ENCODE data around the gene ZNF460. TPM values are rescaled to one million over a fixed set of nuclear protein-coding genes. Genes with fewer than 3 reads are reported as not detected.

The ZNF460 gene
- total RNA-seq, 1 donor from 2014 or later: 30.3 TPM

- no peak overlapping the region for H3K4me3 ChIP-seq (ENCODE audit: low read depth, low read length)
- no peak for TF ChIP-seq CTCF (conservative IDR thresholded peaks at IDR 0.05; ENCODE audit: low read depth, low read length)
- no peak for DNase-seq (ENCODE audit: low read depth)
Observed at GRCh38 chr19:57293719-57294118, 13.4 kb downstream of the ZNF460 start.

- H3K4me3 ChIP-seq (ENCODE audit: low read depth, low read length): no peak overlapping the region
- TF ChIP-seq CTCF (conservative IDR thresholded peaks at IDR 0.05; ENCODE audit: low read depth, low read length): no peak
- peak; percentile 43 for DNase-seq (ENCODE audit: low read depth)
Observed at GRCh38 chr19:57302020-57302465, 21.8 kb downstream of the ZNF460 start.

- H3K4me3 ChIP-seq (ENCODE audit: low read depth, low read length): no peak overlapping the region
- no peak for DNase-seq (ENCODE audit: low read depth)
- TF ChIP-seq CTCF (conservative IDR thresholded peaks at IDR 0.05; ENCODE audit: low read depth, low read length): no peak
Observed at GRCh38 chr19:57302727-57303401, 22.6 kb downstream of the ZNF460 start.

- no peak overlapping the region for H3K4me3 ChIP-seq (ENCODE audit: low read depth, low read length)
- no peak for DNase-seq (ENCODE audit: low read depth)
- TF ChIP-seq CTCF (conservative IDR thresholded peaks at IDR 0.05; ENCODE audit: low read depth, low read length): no peak
Observed at GRCh38 chr19:57305056-57305455, 24.8 kb downstream of the ZNF460 start.

- no peak for TF ChIP-seq CTCF (conservative IDR thresholded peaks at IDR 0.05; ENCODE audit: low read depth, low read length)
- no peak overlapping the region for H3K4me3 ChIP-seq (ENCODE audit: low read depth, low read length)
- DNase-seq (ENCODE audit: low read depth): no peak
Observed at GRCh38 chr19:57308514-57308913, 28.2 kb downstream of the ZNF460 start.

GRCh38 chr19:57310792-57311191 is 30.5 kb downstream of the ZNF460 start:
- H3K4me3 ChIP-seq (ENCODE audit: low read depth, low read length): no peak overlapping the region
- DNase-seq (ENCODE audit: low read depth): no peak
- no peak for TF ChIP-seq CTCF (conservative IDR thresholded peaks at IDR 0.05; ENCODE audit: low read depth, low read length)

GRCh38 chr19:57314146-57314545 is 33.9 kb downstream of the ZNF460 start:
- H3K4me3 ChIP-seq (ENCODE audit: low read depth, low read length): no peak overlapping the region
- no peak for TF ChIP-seq CTCF (conservative IDR thresholded peaks at IDR 0.05; ENCODE audit: low read depth, low read length)
- no peak for DNase-seq (ENCODE audit: low read depth)
